Omental fat pad (tissue), 4 donors: ENCODE results near the gene CATSPERB. TPM values are rescaled to one million over a fixed set of nuclear protein-coding genes. Genes with fewer than 3 reads are reported as not detected.
"Not testable (repeated sequence)": the region's sequence is repeated elsewhere in the genome, so short reads cannot be mapped to it uniquely, and the experiment has no call there.

Experiments
- ATAC-seq: fragments of 150-250 bp; one replicate; pipeline ENCODE4 v1.9.1; 2016; ENCODE audit warnings: mild to moderate bottlenecking, moderate library complexity; ENCODE audit not compliant: low FRiP score
- DNase-seq: peaks from one replicate; pipeline ENCODE4 v3.0.0-alpha.2; 2019; ENCODE audit warnings: low spot score
- small RNA-seq: library from RNA; depleted of rRNA; stranded (forward); fragments of <200 nt; gene quantifications from one replicate; pipeline ENCODE3, GENCODE V24; 2016
- total RNA-seq, 4 donors: library from RNA; depleted of rRNA; stranded (reverse); fragments of >200 nt; gene quantifications; one replicate each; pipeline ENCODE4 v1.1.0, GENCODE V29; 2016
- TF ChIP-seq, protein P1 (sequence below), 3 donors: fragments of 450-650 bp; IDR thresholded peaks; one replicate each; pipeline ENCODE4 v1.5.1; 2016 to 2017; ENCODE audit warnings: antibody characterized with exemption in 3 of 3, mild to moderate bottlenecking in 3 of 3, moderate library complexity in 2 of 3

Gene CATSPERB
- total RNA-seq, 4 donors from 2014 or later, result 4.5 to 11.5 (median 4.8) TPM

DNA sequence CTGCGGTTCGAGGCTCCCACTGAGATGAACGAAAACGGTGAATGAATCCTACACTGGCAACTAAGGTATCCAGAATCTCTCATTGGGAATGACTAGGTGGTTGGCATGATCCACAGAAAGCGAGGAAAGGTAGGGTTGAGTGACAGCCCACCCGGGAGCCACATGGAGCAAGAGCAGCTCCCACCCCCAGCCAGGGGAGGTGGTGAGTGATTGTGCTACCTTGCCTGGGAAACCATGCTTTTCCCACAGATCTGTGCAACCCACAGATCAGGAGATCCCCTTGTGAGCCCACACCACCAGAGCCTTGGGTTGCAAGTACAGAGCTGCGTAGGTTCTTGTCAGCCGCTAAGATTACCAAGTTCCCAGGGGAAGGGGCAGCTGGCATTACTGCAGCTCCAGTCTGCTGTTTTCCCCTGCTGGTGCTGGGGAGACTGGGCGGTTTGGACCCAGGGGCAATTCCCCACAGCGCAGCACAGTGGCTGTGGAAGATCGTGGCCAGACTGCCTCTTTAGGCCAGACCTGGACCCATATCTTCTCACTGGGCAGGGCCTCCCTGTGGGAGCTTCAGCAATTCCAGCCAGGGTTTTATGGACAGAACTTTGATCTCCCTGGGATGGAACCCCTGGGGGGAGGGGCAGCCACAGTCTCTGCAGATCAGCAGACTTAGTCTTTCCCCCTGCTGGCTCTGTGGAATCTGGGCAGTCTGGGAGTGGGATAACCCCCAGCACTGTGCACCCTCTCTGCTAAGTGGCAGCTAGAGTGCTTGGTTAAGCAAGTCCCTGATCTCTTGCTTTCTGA, 177.2 kb downstream of the CATSPERB start:
- DNase-seq, result no peak
- ATAC-seq, result no peak
- TF ChIP-seq, protein P1, sequence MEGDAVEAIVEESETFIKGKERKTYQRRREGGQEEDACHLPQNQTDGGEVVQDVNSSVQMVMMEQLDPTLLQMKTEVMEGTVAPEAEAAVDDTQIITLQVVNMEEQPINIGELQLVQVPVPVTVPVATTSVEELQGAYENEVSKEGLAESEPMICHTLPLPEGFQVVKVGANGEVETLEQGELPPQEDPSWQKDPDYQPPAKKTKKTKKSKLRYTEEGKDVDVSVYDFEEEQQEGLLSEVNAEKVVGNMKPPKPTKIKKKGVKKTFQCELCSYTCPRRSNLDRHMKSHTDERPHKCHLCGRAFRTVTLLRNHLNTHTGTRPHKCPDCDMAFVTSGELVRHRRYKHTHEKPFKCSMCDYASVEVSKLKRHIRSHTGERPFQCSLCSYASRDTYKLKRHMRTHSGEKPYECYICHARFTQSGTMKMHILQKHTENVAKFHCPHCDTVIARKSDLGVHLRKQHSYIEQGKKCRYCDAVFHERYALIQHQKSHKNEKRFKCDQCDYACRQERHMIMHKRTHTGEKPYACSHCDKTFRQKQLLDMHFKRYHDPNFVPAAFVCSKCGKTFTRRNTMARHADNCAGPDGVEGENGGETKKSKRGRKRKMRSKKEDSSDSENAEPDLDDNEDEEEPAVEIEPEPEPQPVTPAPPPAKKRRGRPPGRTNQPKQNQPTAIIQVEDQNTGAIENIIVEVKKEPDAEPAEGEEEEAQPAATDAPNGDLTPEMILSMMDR (IDR thresholded peaks at IDR 0.05), result no peak

DNA sequence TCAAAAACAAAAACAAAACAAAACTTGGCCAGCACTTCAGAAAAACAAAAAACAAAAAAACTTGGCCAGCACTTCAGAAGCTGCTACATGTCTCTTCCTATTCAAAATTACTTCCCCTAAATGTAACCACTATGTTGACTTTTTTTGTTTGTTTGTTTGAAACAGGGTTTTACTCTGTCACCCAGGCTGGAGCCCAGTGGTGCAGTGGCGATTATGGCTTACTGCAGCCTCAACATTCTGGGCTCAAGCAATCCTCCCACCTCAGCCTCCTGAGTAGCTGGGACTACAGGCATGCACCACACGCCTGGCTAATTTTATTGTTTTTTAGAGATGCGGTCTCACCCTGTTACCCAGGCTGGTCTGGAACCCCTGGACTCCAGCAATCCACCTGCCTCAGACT, 183.8 kb downstream of the CATSPERB start:
- DNase-seq, result no peak
- ATAC-seq, result no peak
- TF ChIP-seq, protein P1 (IDR thresholded peaks at IDR 0.05), result no peak

DNA sequence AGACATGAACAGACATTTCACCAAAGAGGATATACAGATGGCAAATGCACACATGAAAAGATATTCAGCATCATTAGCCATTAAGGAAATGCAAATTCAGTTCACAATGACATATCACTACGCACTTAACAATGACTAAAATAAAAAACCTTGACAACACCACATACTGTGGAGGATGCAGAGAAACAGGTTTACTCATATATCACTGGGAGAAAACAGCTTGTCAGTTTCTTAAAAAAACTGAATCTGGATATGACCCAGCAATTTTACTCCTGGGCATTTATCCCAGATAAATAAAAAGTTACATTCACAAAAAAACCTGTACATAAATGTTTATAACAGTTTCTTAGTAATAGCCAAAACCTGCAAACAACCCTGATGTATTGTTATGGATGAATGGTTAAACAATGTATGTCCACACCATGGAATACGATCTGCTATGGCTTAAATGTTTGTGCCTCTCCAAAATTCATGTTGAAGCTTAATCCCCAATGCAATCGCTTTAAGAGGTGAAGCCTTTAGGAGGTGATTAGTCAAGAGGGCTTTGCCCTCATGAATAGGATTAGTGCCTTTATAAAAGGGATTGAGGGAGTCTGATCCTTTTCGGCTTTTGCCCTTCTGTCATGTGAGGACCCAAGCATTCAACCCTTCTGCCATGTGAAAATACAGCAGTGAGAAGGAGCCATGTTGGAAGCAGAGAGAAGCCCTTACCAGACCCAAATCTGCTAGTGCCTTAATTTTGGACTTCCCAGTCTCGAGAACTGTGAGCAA, 185.8 kb downstream of the CATSPERB start:
- DNase-seq (no peak), ATAC-seq (no peak)
- TF ChIP-seq, protein P1 (IDR thresholded peaks at IDR 0.05), result no peak

DNA sequence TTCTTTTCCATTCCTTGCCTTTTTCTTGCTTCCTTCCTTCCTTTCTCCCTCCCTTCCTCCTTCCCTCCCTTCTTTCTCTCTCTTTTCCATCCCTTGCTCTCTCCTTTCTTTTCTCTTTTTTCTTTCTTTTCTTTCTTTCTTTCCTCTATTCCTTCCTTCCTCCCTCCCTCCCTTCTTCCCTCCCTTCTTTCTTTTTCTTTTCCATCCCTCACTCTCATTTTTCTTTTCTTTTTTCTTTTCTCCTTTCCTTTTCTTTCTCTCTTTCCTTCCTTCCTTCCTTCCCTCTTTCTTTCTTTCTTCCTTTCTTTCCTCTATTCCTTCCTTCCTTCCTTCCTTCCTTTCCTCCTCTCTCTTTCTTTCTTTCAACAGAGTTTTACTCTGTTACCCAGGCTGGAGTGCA, 186.7 kb downstream of the CATSPERB start:
- TF ChIP-seq, protein P1 (IDR thresholded peaks at IDR 0.05), result no peak
- DNase-seq (no peak), ATAC-seq (no peak)

DNA sequence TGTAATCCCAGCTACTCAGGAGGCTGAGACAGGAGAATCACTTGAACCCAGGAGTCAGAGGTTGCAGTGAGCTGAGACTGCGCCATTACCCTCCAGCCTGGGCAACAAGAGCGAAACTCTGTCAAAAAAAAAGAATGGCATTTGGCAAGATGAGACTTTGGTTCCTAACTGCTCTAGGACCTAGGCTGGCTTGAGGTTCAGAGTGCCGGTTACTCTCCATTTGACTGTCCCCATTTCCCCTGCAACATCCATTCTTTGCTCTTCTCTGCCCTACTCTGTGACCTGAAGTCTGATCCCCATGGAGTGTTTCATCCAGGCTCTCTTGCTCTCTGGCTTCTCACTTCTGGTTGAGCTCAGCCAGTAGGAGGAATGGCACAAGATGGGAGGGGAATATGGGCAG, 195.6 kb downstream of the CATSPERB start:
- ATAC-seq, result no peak
- TF ChIP-seq, protein P1 (IDR thresholded peaks at IDR 0.05), result no peak
- DNase-seq, result no peak

DNA sequence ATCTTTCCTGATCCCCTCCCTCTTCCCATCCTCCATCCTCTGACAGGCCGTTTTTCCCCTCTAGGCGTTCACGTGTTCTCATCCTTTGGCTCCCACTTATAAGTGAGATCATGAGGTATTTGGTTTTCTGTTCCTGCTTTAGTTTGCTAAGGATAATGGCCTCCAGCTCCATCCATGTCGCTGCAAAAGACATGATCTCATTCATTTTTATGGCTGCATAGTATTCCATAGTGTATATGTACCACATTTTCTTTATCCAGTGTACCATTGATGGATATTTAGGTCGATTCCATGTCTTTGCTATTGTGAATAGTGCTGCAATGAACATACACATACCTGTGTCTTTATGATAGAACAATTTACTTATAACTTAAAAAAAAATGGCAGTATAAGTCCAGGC, 197.8 kb downstream of the CATSPERB start:
- not testable (repeated sequence) for ATAC-seq, DNase-seq

DNA sequence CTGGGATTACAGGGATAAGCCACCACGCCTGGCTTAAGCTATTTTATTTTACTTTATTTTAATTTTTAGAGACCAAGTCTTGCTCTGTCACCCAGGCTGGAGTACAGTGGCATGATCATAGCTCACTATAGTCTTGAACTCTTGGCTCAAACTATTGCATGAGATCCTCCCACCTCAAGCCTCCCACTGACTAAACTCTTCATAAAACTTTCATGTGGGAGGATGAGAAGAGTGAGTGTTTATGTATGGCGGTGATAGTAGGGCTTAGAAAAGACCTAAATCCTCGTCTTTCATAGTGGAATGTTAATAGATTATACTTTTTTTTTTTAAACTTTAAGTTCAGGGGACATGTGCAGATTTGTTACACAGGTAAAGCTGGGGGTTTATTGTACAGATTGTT, 198.3 kb downstream of the CATSPERB start:
- DNase-seq (no peak), ATAC-seq (no peak)
- TF ChIP-seq, protein P1 (IDR thresholded peaks at IDR 0.05), result no peak

Small RNA genes within 50 kb of the gene (small RNA-seq; reads per million reads assigned to genes)
- not detected for gene AL133373.1
- not detected for gene POLR3GP1
- not detected for gene RF00012

Other genes with a start within 250 kb of the CATSPERB start
- 10 to 100 TPM; 55.2 to 87.1 (median 79.5) TPM for gene PPP4R3A, start 221.8 kb downstream of the CATSPERB start, total RNA-seq
- gene TC2N, start 135.4 kb upstream of the CATSPERB start, total RNA-seq, result 100 to 1,000 TPM in 1 of 4 donors, 10 to 100 TPM in 3; 26.8 to 106 (median 49.3) TPM
- 100 to 1,000 TPM; 119 to 282 (median 171) TPM for gene FBLN5, start 215.6 kb upstream of the CATSPERB start, total RNA-seq